GM12878 (cell line): ENCODE measurements around the gene VSX2. TPM values are rescaled to one million over a fixed set of nuclear protein-coding genes. Genes with fewer than 3 reads are reported as not detected.

ENCODE experiments used
- ATAC-seq: fragments of 200-7000 bp; cut with Tn5 transposase; 3 replicates; pipeline ENCODE4 v1.9.1; 2020; ENCODE audit warnings: mild to moderate bottlenecking, moderate library complexity
- BruUV-seq: library from RNA; stranded (reverse); fragments of 400-500 nt; replicated peaks from 2 replicates; lab custom pipeline; 2021; lab: Mats Ljungman, UMichigan
- CTCF ChIA-PET: fragments of 300-600 bp; sonication (Branson Sonifier 250); formaldehyde crosslinking; extraction: SDS; loops from one replicate; lab custom pipeline; 2021; ENCODE audit warnings: inconsistent platforms; lab: Yijun Ruan, JAX
- POLR2A ChIA-PET: fragments of 350-600 bp; formaldehyde crosslinking; extraction: SDS; loops from one replicate; lab custom pipeline; 2021; ENCODE audit warnings: inconsistent platforms; lab: Charles Lee
- RAD21 ChIA-PET: fragments of 300-600 bp; sonication (Branson Sonifier 250); formaldehyde crosslinking; loops from one replicate; lab custom pipeline; 2023; ENCODE audit warnings: antibody characterized with exemption; ENCODE audit not compliant: unreplicated experiment; lab: Charles Lee
- SMC1A ChIA-PET: fragments of 300-600 bp; sonication (Branson Sonifier 250); formaldehyde crosslinking; loops from one replicate; lab custom pipeline; 2023; ENCODE audit not compliant: unreplicated experiment, uncharacterized antibody; lab: Charles Lee
- DNase-seq: peaks from one replicate; pipeline ENCODE4 v3.0.0-alpha.2; 2011; ENCODE audit warnings: low read depth, low spot score
- FAIRE-seq: peaks from 3 replicates; lab custom pipeline; 2011; peaks lifted over from hg19 to GRCh38; lab: Jason Lieb, UNC
- H2AFZ ChIP-seq: 2 replicates; pipeline ENCODE4 v1.6.0; 2011; ENCODE audit warnings: low read depth, low read length, control low read depth; ENCODE audit not compliant: control insufficient read depth
- H3K27ac ChIP-seq: 2 replicates; pipeline ENCODE4 v1.5.1; 2011; ENCODE audit warnings: control low read depth; ENCODE audit not compliant: control insufficient read depth, insufficient read depth
- H3K27me3 ChIP-seq, 2 experiments: replicated peaks in 1 of 2; 2 replicates each; pipeline versions ENCODE4 v1.6.0 to v1.6.1; 2011; ENCODE audit warnings: low read length in 1 of 2; ENCODE audit not compliant: control insufficient read depth in 2 of 2, insufficient read depth in 2 of 2
- H3K36me3 ChIP-seq, 2 experiments: 2 replicates each; pipeline ENCODE4 v1.5.1; 2011; ENCODE audit warnings: low read length in 1 of 2; ENCODE audit not compliant: control insufficient read depth in 2 of 2, insufficient read depth in 2 of 2
- H3K4me1 ChIP-seq: 2 replicates; pipeline ENCODE4 v1.6.1; 2011; ENCODE audit warnings: mild to moderate bottlenecking, low read length, moderate library complexity, mixed read lengths; ENCODE audit not compliant: control insufficient read depth, insufficient read depth
- H3K4me2 ChIP-seq: 2 replicates; pipeline ENCODE4 v1.6.0; 2011; ENCODE audit warnings: control low read depth; ENCODE audit not compliant: control insufficient read depth, insufficient read depth
- H3K4me3 ChIP-seq: fragments of 200-600 bp; sonication (generic); 2 replicates; pipeline ENCODE4 v1.5.1; 2016
- H3K79me2 ChIP-seq: 2 replicates; pipeline ENCODE4 v1.6.0; 2011; ENCODE audit warnings: low read length; ENCODE audit not compliant: control insufficient read depth, insufficient read depth
- H3K9ac ChIP-seq: 2 replicates; pipeline ENCODE4 v1.8.0; 2011; ENCODE audit warnings: low read length, control low read depth, mixed read lengths; ENCODE audit not compliant: control insufficient read depth, insufficient read depth
- H3K9me3 ChIP-seq: replicated peaks from 3 replicates; pipeline ENCODE4 v1.5.1; 2011; ENCODE audit warnings: mild to moderate bottlenecking, low read length; ENCODE audit not compliant: control insufficient read depth, insufficient read depth
- H4K20me1 ChIP-seq: 2 replicates; pipeline ENCODE4 v1.6.0; 2011; ENCODE audit not compliant: control insufficient read depth, insufficient read depth
- ATF7 ChIP-seq: fragments of 450-650 bp; IDR thresholded peaks from 2 replicates; pipeline ENCODE4 v1.6.1; 2016; ENCODE audit warnings: low read depth, mild to moderate bottlenecking
- BRCA1 ChIP-seq: IDR thresholded peaks from 2 replicates; pipeline ENCODE4 v1.6.1; 2011; ENCODE audit warnings: low read depth, low read length, improper control_type of control experiment
- CHD4 ChIP-seq: fragments of 200-600 bp; sonication (generic); IDR thresholded peaks from 2 replicates; pipeline ENCODE4 v1.6.1; 2016; ENCODE audit warnings: mild to moderate bottlenecking
- IKZF2 ChIP-seq, 2 experiments: fragments of 450-650 bp; IDR thresholded peaks; 2 replicates each; pipeline ENCODE4 v1.6.1; 2017; ENCODE audit warnings: mild to moderate bottlenecking in 2 of 2, moderate library complexity in 2 of 2
- IRF3 ChIP-seq: fragments of 450-650 bp; IDR thresholded peaks from 2 replicates; pipeline ENCODE4 v1.6.1; 2014; ENCODE audit warnings: mild to moderate bottlenecking
- JUND ChIP-seq: IDR thresholded peaks from 2 replicates; pipeline ENCODE4 v1.6.1; 2012; ENCODE audit warnings: low read depth, mild to moderate bottlenecking, low read length, improper control_type of control experiment, moderate library complexity
- MTA2 ChIP-seq: fragments of 450-650 bp; IDR thresholded peaks from 2 replicates; pipeline ENCODE4 v1.6.1; 2016; ENCODE audit warnings: low read depth, mild to moderate bottlenecking, moderate library complexity
- RAD51 ChIP-seq: fragments of 450-650 bp; IDR thresholded peaks from 2 replicates; pipeline ENCODE4 v1.6.1; 2016; ENCODE audit warnings: moderate library complexity, mild to moderate bottlenecking, inconsistent platforms
- RB1 ChIP-seq: fragments of 450-650 bp; formaldehyde crosslinking; IDR thresholded peaks from 2 replicates; pipeline ENCODE4 v1.6.1; 2017; ENCODE audit warnings: mild to moderate bottlenecking, borderline replicate concordance
- REST ChIP-seq: IDR thresholded peaks from 2 replicates; pipeline ENCODE4 v1.6.1; 2012; ENCODE audit warnings: mild to moderate bottlenecking, low read depth, low read length
- SIN3A ChIP-seq: IDR thresholded peaks from 2 replicates; pipeline ENCODE4 v1.6.1; 2012; ENCODE audit warnings: low read depth, low read length, improper control_type of control experiment
- SUZ12 ChIP-seq: fragments of 200-600 bp; sonication (generic); IDR thresholded peaks from one replicate; pipeline ENCODE4 v1.6.1; 2018; ENCODE audit warnings: antibody characterized with exemption, mild to moderate bottlenecking; ENCODE audit not compliant: unreplicated experiment
- YY1 ChIP-seq: IDR thresholded peaks from 2 replicates; pipeline ENCODE4 v1.6.1; 2011; ENCODE audit warnings: low read depth, mild to moderate bottlenecking, low read length
- whole genome bisulfite sequencing: methylation state at CpG from one replicate; pipeline ENCODE4 v1.1.6; 2016; ENCODE audit warnings: low lambda C conversion rate; ENCODE audit not compliant: insufficient replicate concordance, insufficient coverage; ENCODE audit errors: missing lambda C conversion rate; 5-methylcytosine and 5-hydroxymethylcytosine counted together
- in situ Hi-C: fragments of 300-500 bp; cut with MboI; formaldehyde crosslinking; loops from 9 replicates; pipeline ENCODE4 v1.14.3; 2018; ENCODE audit warnings: mixed read lengths
- intact Hi-C: fragments of 100-400 bp; cut with micrococcal nuclease; formaldehyde crosslinking; loops from one replicate; pipeline ENCODE4 v1.14.2; 2022; ENCODE audit not compliant: unreplicated experiment
- polyA plus RNA-seq, 11 experiments: library from polyadenylated mRNA; depleted of rRNA in 4 of 11; unstranded in 6 of 11; stranded (reverse) in 5 of 11; fragments of >200 nt; fragmentation: Nextera tagmentation in 4 of 11; fragmentation: Illumina TruSeq in 1 of 11; extraction: Ambion mirVana in 4 of 11; extraction: Trizol in 1 of 11; gene quantifications; 1 replicate in 1 of 11; 2 replicates in 10 of 11; pipeline versions ENCODE4 v1.2.1 to v1.2.3, GENCODE V29; 2011 to 2016; ENCODE audit warnings: inconsistent platforms in 2 of 11, missing spikeins in 2 of 11, low read depth in 1 of 11
- total RNA-seq, 4 experiments: library from RNA; depleted of rRNA in 3 of 4; stranded (reverse); fragments of >200 nt in 3 of 4; fragmentation: Illumina TruSeq in 1 of 4; extraction: Trizol in 1 of 4; gene quantifications; 2 replicates each; pipeline versions ENCODE4 v1.2.1 to v1.2.3, GENCODE V29; 2013 to 2021

VSX2 gene
- total and polyA plus RNA-seq, 10 of the 15 experiments (the other 5 are each of a cell fraction or from before 2014, with no cell fraction given): 0.04 to 0.05 TPM; not detected in 8

- H3K4me3 ChIP-seq: peak overlapping the region; percentile 68
- H3K4me2 ChIP-seq: peak overlapping the region; percentile 69
- H3K36me3 ChIP-seq: no peaks in the 10 kb centered on the region
- DNase-seq (no peak), FAIRE-seq (no peak)
- no peaks in the 10 kb centered on the region for H3K9me3 ChIP-seq
- WGBS: 11% methylated on average over 49 of the region's 56 CpGs
- SMC1A ChIA-PET: no interaction called here
- H3K27me3 ChIP-seq: peaks cover 3 to 4% of the 10 kb centered on the region in 2 experiments; a peak in 3 of 4 replicates
- RAD21 ChIA-PET: no interaction called here
- H2AFZ ChIP-seq: no peak overlapping the region
- BruUV-seq: no TSS peak
- H3K79me2 ChIP-seq: no peaks in the 10 kb centered on the region
- H3K27ac ChIP-seq: no peak overlapping the region
- POLR2A ChIA-PET: no interaction called here
- TF ChIP-seq ATF7 (no peak), YY1 (no peak), RB1 (no peak), SUZ12 (peak; percentile 74), IRF3 (no peak)
- TF ChIP-seq, all 136 proteins: peak for 1
- CTCF ChIA-PET: interaction anchor here (0.9 to 2.8 kb wide), 6 partner anchors 9 to 146 kb away, joined by 3 to 13 read pairs (median 5); no protein-coding TSS in a partner anchor
- Histone ChIP-seq H3K4me1 (peaks cover 6% of the 10 kb centered on the region), H4K20me1 (no peaks in the 10 kb centered on the region), H3K9ac (no peak overlapping the region)
- ATAC-seq: no peak; the same call in 2 of the 3 replicates
- intact Hi-C loops (no loop called here), in situ Hi-C loops (no loop called here)
These were observed 18.9 kb downstream of the VSX2 start for GRCh38 chr14:74257941-74258763.

- ChIA-PET RAD21 (no interaction called here), CTCF (interaction anchor here (1.3 to 2.8 kb wide), 3 partner anchors 8 to 146 kb away, joined by 6 to 13 read pairs (median 10); no protein-coding TSS in a partner anchor), POLR2A (no interaction called here), SMC1A (no interaction called here)
- no peak overlapping the region for H3K4me2 ChIP-seq
- DNase-seq (no peak), FAIRE-seq (no peak), ATAC-seq (no peak)
- peaks cover 3 to 4% of the 10 kb centered on the region in 2 experiments; a peak in 3 of 4 replicates for H3K27me3 ChIP-seq
- WGBS: 51% methylated on average over 3 of the region's 3 CpGs
- H4K20me1 ChIP-seq: no peaks in the 10 kb centered on the region
- H3K36me3 ChIP-seq: no peaks in the 10 kb centered on the region
- H3K79me2 ChIP-seq: no peaks in the 10 kb centered on the region
- intact Hi-C loops: no loop called here
- H3K27ac ChIP-seq: no peak overlapping the region
- no peak overlapping the region for H3K4me3 ChIP-seq
- H3K9me3 ChIP-seq: no peaks in the 10 kb centered on the region
- H2AFZ ChIP-seq: no peak overlapping the region
- peaks cover 6% of the 10 kb centered on the region for H3K4me1 ChIP-seq
- no TSS peak for BruUV-seq
- no peak overlapping the region for H3K9ac ChIP-seq
- in situ Hi-C loops: no loop called here
- no peak for TF ChIP-seq RB1
- no peak for TF ChIP-seq SIN3A
- no peak for TF ChIP-seq JUND
- no peak for TF ChIP-seq CHD4
- TF ChIP-seq MTA2: no peak
- no peak for TF ChIP-seq IKZF2 (IDR thresholded peaks at IDR 0.05)
- TF ChIP-seq BRCA1: no peak
- TF ChIP-seq RAD51: no peak
- TF ChIP-seq SUZ12: no peak
- no peak for TF ChIP-seq REST
These were observed 19.5 kb downstream of the VSX2 start for GRCh38 chr14:74258764-74259035.
